Karpas-422 (cell line): ENCODE measurements around the gene RAB35. TPM values are rescaled to one million over a fixed set of nuclear protein-coding genes. Genes with fewer than 3 reads are reported as not detected.

Experiments
- DNase-seq: peaks from one replicate; pipeline ENCODE4 v3.0.0-alpha.2; 2015
- H2AFZ ChIP-seq: fragments of 200-600 bp; sonication (generic); 2 replicates; pipeline ENCODE4 v1.6.1; 2014; ENCODE audit warnings: antibody characterized with exemption, low read length, mixed read lengths
- H3K27ac ChIP-seq: fragments of 200-600 bp; sonication (generic); 2 replicates; pipeline ENCODE4 v1.5.1; 2014; ENCODE audit warnings: mild to moderate bottlenecking, low read length, moderate library complexity
- H3K27me3 ChIP-seq: fragments of 200-600 bp; sonication (generic); 2 replicates; pipeline ENCODE4 v1.6.1; 2014; ENCODE audit warnings: low read length, mixed read lengths
- H3K36me3 ChIP-seq: fragments of 200-600 bp; sonication (generic); 2 replicates; pipeline ENCODE4 v1.6.1; 2014; ENCODE audit warnings: low read length, mixed read lengths; ENCODE audit not compliant: insufficient read depth
- H3K4me1 ChIP-seq: fragments of 200-600 bp; sonication (generic); 2 replicates; pipeline ENCODE4 v1.6.1; 2014; ENCODE audit warnings: mild to moderate bottlenecking, low read length, mixed read lengths
- H3K4me2 ChIP-seq: fragments of 200-600 bp; sonication (generic); 2 replicates; pipeline ENCODE4 v1.6.1; 2014; ENCODE audit warnings: low read length, low read depth, mild to moderate bottlenecking; ENCODE audit not compliant: poor library complexity, severe bottlenecking
- H3K4me3 ChIP-seq: fragments of 200-600 bp; sonication (generic); 2 replicates; pipeline ENCODE4 v1.5.1; 2014; ENCODE audit warnings: mild to moderate bottlenecking, antibody characterized with exemption, low read length, mixed read lengths
- H3K79me2 ChIP-seq: fragments of 200-600 bp; sonication (generic); 2 replicates; pipeline ENCODE4 v1.6.1; 2014; ENCODE audit warnings: mild to moderate bottlenecking, low read length, mixed read lengths
- H3K9ac ChIP-seq: fragments of 200-600 bp; sonication (generic); 2 replicates; pipeline ENCODE4 v1.6.0; 2014; ENCODE audit warnings: low read length
- H3K9me2 ChIP-seq: fragments of 200-600 bp; sonication (generic), shearing (Covaris generic); replicated peaks from 2 replicates; pipeline ENCODE4 v1.6.0; 2014; ENCODE audit warnings: mild to moderate bottlenecking, low read length, moderate library complexity; ENCODE audit not compliant: insufficient read depth
- H3K9me3 ChIP-seq: fragments of 300-700, 200-600 bp; sonication (generic); 2 replicates; pipeline ENCODE4 v1.6.1; 2014; ENCODE audit warnings: low read length, mixed read lengths
- H4K20me1 ChIP-seq: fragments of 200-600 bp; sonication (generic); 2 replicates; pipeline ENCODE4 v1.6.1; 2014; ENCODE audit warnings: mild to moderate bottlenecking, antibody characterized with exemption, low read length, low read depth; ENCODE audit not compliant: insufficient read depth
- total RNA-seq: library from RNA; depleted of rRNA; stranded (reverse); fragments of >200 nt; shearing (Covaris generic); gene quantifications from 2 replicates; pipeline ENCODE4 v1.2.3, GENCODE V29; 2014; ENCODE audit warnings: low replicate concordance

Gene RAB35
- total RNA-seq, 1 experiment from 2014 or later, result 18.9 TPM

DNA sequence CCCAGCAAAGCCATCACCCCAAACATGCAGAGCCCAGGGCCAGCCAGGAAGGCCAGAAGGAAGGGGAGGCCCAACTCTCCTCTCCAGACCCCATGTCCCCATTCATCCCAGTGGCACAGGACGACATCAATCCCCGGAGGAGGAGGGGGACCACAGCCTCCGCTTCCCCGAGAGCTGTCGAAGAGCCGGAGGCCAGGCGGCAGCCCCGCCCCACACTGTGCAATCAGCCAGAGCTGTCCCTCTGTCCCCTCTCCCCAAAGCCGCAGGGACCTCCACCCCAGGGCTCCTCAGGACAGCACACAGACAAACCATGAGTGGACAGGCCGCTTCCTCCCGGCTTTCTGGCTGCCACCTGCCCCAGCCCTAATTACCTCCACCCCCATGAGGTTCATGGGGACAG is 16.8 kb downstream of the RAB35 start:
- Histone ChIP-seq H3K27ac (no peak overlapping the region), H3K9ac (no peak overlapping the region), H3K79me2 (peaks cover 46% of the 10 kb centered on the region), H3K4me3 (no peak overlapping the region), H4K20me1 (peaks cover 32% of the 10 kb centered on the region; the same call in 1 of the 2 replicates), H2AFZ (no peak overlapping the region), H3K9me3 (no peaks in the 10 kb centered on the region), H3K27me3 (no peaks in the 10 kb centered on the region), H3K4me2 (no peak overlapping the region), H3K4me1 (no peaks in the 10 kb centered on the region), H3K9me2 (no peaks in the 10 kb centered on the region), H3K36me3 (peaks cover 8% of the 10 kb centered on the region)
- no peak for DNase-seq

- no peak overlapping the region for H3K9ac ChIP-seq
- DNase-seq, result no peak
- peaks cover 8% of the 10 kb centered on the region for H3K36me3 ChIP-seq
- no peak overlapping the region for H3K27ac ChIP-seq
- no peak overlapping the region for H3K4me3 ChIP-seq
- H3K9me2 ChIP-seq, result no peaks in the 10 kb centered on the region
- H3K4me2 ChIP-seq, result no peak overlapping the region
- H3K4me1 ChIP-seq, result peaks cover under 1% of the 10 kb centered on the region; the same call in 1 of the 2 replicates
- peaks cover 32% of the 10 kb centered on the region; the same call in 1 of the 2 replicates for H4K20me1 ChIP-seq
- no peak overlapping the region for H2AFZ ChIP-seq
- H3K9me3 ChIP-seq, result no peaks in the 10 kb centered on the region
- peaks cover 38% of the 10 kb centered on the region for H3K79me2 ChIP-seq
- no peaks in the 10 kb centered on the region for H3K27me3 ChIP-seq
Measured at GRCh38 chr12:120098756-120099470, 17.6 kb downstream of the RAB35 start.

- Histone ChIP-seq H3K4me3 (no peak overlapping the region), H3K4me2 (no peak overlapping the region), H3K79me2 (peaks cover 16% of the 10 kb centered on the region), H3K36me3 (peaks cover 8% of the 10 kb centered on the region), H3K27me3 (no peaks in the 10 kb centered on the region), H3K9me2 (no peaks in the 10 kb centered on the region), H3K27ac (no peak overlapping the region), H3K9me3 (no peaks in the 10 kb centered on the region), H3K4me1 (peaks cover 5% of the 10 kb centered on the region), H2AFZ (no peak overlapping the region), H4K20me1 (peaks cover 23% of the 10 kb centered on the region; the same call in 1 of the 2 replicates), H3K9ac (no peak overlapping the region)
- no peak for DNase-seq
Measured at GRCh38 chr12:120096671-120097202, 19.8 kb downstream of the RAB35 start.

GRCh38 chr12:120095736-120096135 is 20.8 kb downstream of the RAB35 start:
- Histone ChIP-seq H3K4me3 (no peak overlapping the region), H2AFZ (no peak overlapping the region), H3K27ac (no peak overlapping the region), H3K9ac (no peak overlapping the region), H3K4me2 (no peak overlapping the region), H3K9me3 (no peaks in the 10 kb centered on the region), H4K20me1 (peaks cover 18% of the 10 kb centered on the region; the same call in 1 of the 2 replicates), H3K9me2 (no peaks in the 10 kb centered on the region), H3K4me1 (peaks cover 5% of the 10 kb centered on the region), H3K79me2 (peaks cover 8% of the 10 kb centered on the region), H3K27me3 (no peaks in the 10 kb centered on the region), H3K36me3 (peaks cover 8% of the 10 kb centered on the region)
- DNase-seq, result no peak

GRCh38 chr12:120095331-120095730 is 21.2 kb downstream of the RAB35 start:
- H3K79me2 ChIP-seq, result peaks cover 5% of the 10 kb centered on the region; the same call in 1 of the 2 replicates
- H3K4me1 ChIP-seq, result peaks cover 5% of the 10 kb centered on the region
- DNase-seq, result no peak
- peaks cover 17% of the 10 kb centered on the region; the same call in 1 of the 2 replicates for H4K20me1 ChIP-seq
- no peaks in the 10 kb centered on the region for H3K9me2 ChIP-seq
- no peaks in the 10 kb centered on the region for H3K27me3 ChIP-seq
- H3K4me2 ChIP-seq, result no peak overlapping the region
- no peak overlapping the region for H3K27ac ChIP-seq
- no peak overlapping the region for H3K9ac ChIP-seq
- H3K4me3 ChIP-seq, result no peak overlapping the region
- H3K36me3 ChIP-seq, result peaks cover 8% of the 10 kb centered on the region
- H3K9me3 ChIP-seq, result no peaks in the 10 kb centered on the region
- H2AFZ ChIP-seq, result no peak overlapping the region

DNA sequence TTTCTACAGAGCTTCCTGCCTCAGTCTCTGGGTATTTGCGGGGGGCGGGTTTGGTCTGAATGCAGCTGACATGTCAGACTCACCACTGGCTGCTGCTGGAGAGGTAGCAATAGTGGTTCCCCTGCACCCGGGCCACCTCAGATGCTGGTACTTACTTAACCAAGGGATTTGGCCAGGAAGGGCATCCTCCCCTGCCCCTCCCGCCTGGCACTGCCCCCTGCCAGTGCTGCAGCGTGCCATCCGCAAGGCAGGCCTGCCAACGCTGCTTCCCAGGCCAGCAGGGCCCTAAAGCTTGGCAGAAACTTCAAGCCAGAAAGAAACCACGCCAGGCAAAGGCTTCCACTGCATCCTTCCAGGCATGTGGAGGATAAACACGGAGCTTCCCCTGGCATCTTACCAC is 22.1 kb downstream of the RAB35 start:
- no peaks in the 10 kb centered on the region for H3K27me3 ChIP-seq
- H3K9me3 ChIP-seq, result no peaks in the 10 kb centered on the region
- no peak overlapping the region for H3K4me2 ChIP-seq
- no peak overlapping the region for H3K9ac ChIP-seq
- H3K36me3 ChIP-seq, result peaks cover 8% of the 10 kb centered on the region
- no peak overlapping the region for H3K27ac ChIP-seq
- DNase-seq, result no peak
- H2AFZ ChIP-seq, result no peak overlapping the region
- H3K4me3 ChIP-seq, result no peak overlapping the region
- H3K4me1 ChIP-seq, result peaks cover 5% of the 10 kb centered on the region
- H4K20me1 ChIP-seq, result 0 out of 2 replicates have a peak, but pooled peaks cover 9% of the 10 kb centered on the region
- no peaks in the 10 kb centered on the region for H3K79me2 ChIP-seq
- no peaks in the 10 kb centered on the region for H3K9me2 ChIP-seq

GRCh38 chr12:120093592-120094355 is 22.8 kb downstream of the RAB35 start:
- no peak overlapping the region for H3K4me2 ChIP-seq
- no peaks in the 10 kb centered on the region for H3K79me2 ChIP-seq
- no peaks in the 10 kb centered on the region for H3K27me3 ChIP-seq
- no peak for DNase-seq
- H2AFZ ChIP-seq, result no peak overlapping the region
- H3K4me1 ChIP-seq, result peaks cover 5% of the 10 kb centered on the region
- H3K9me3 ChIP-seq, result no peaks in the 10 kb centered on the region
- peaks cover 4% of the 10 kb centered on the region for H3K36me3 ChIP-seq
- H4K20me1 ChIP-seq, result 0 out of 2 replicates have a peak, but pooled peaks cover 7% of the 10 kb centered on the region
- no peaks in the 10 kb centered on the region for H3K9me2 ChIP-seq
- no peak overlapping the region for H3K9ac ChIP-seq
- H3K27ac ChIP-seq, result no peak overlapping the region
- H3K4me3 ChIP-seq, result no peak overlapping the region

DNA sequence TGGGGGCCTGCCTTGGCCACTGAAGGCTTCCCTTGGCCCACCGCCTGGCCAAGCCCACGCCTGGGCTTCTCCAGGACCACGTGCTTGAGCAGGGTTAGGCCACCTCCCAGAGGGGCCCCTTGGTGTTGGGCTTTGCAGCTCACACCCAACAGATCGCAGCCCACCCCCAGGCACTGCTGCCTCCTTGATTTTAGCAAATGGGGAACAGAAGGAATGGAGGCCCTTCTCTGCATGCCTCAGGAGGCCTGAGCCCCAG is 23.3 kb downstream of the RAB35 start:
- no peak overlapping the region for H2AFZ ChIP-seq
- no peaks in the 10 kb centered on the region for H3K79me2 ChIP-seq
- no peak for DNase-seq
- no peaks in the 10 kb centered on the region for H3K27me3 ChIP-seq
- 0 out of 2 replicates have a peak, but pooled peaks cover 7% of the 10 kb centered on the region for H4K20me1 ChIP-seq
- no peaks in the 10 kb centered on the region for H3K9me3 ChIP-seq
- H3K27ac ChIP-seq, result no peak overlapping the region
- H3K4me2 ChIP-seq, result no peak overlapping the region
- peaks cover 5% of the 10 kb centered on the region for H3K4me1 ChIP-seq
- H3K9ac ChIP-seq, result no peak overlapping the region
- H3K4me3 ChIP-seq, result no peak overlapping the region
- no peaks in the 10 kb centered on the region for H3K9me2 ChIP-seq
- H3K36me3 ChIP-seq, result peaks cover 4% of the 10 kb centered on the region
